ENCODE measurements around the gene MAD1L1. TPM values are rescaled to one million over a fixed set of nuclear protein-coding genes. Genes with fewer than 3 reads are reported as not detected.
A peak's percentile ranks its signal among the peaks of the same experiment; 100 is the strongest.

Gene MAD1L1
- total RNA-seq, 6 experiments from 2014 or later, result 15.1 to 37.4 (median 20.5) TPM

GRCh38 chr7:2028733-2029132 is 204.0 kb downstream of the MAD1L1 start:
- WGBS (ENCODE audit: insufficient coverage, low coverage, low lambda C conversion rate, missing lambda C conversion rate), result 98% methylated on average over 7 of the region's 7 CpGs
- intact Hi-C loops (cut with DNase I), result no loop called here
- no peaks in the 10 kb centered on the region for H3K27me3 ChIP-seq
- H3K36me3 ChIP-seq, result no peaks in the 10 kb centered on the region
- H3K27ac ChIP-seq, result no peak overlapping the region
- DNase-seq (peak in 1 of 3 donors; percentile 11), ATAC-seq (no peak)
- TF ChIP-seq, protein P1, sequence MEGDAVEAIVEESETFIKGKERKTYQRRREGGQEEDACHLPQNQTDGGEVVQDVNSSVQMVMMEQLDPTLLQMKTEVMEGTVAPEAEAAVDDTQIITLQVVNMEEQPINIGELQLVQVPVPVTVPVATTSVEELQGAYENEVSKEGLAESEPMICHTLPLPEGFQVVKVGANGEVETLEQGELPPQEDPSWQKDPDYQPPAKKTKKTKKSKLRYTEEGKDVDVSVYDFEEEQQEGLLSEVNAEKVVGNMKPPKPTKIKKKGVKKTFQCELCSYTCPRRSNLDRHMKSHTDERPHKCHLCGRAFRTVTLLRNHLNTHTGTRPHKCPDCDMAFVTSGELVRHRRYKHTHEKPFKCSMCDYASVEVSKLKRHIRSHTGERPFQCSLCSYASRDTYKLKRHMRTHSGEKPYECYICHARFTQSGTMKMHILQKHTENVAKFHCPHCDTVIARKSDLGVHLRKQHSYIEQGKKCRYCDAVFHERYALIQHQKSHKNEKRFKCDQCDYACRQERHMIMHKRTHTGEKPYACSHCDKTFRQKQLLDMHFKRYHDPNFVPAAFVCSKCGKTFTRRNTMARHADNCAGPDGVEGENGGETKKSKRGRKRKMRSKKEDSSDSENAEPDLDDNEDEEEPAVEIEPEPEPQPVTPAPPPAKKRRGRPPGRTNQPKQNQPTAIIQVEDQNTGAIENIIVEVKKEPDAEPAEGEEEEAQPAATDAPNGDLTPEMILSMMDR (IDR thresholded peaks at IDR 0.05), result no peak
- TF ChIP-seq POLR2A (IDR thresholded peaks at IDR 0.05), result no peak
- H3K9me3 ChIP-seq, result peaks cover 0 to 20% (median 0%) of the 10 kb centered on the region in 4 donors
- no peaks in the 10 kb centered on the region for H3K4me1 ChIP-seq
- H3K4me3 ChIP-seq, result no peak overlapping the region

GRCh38 chr7:2025188-2025587 is 207.6 kb downstream of the MAD1L1 start:
- Histone ChIP-seq H3K4me1 (no peaks in the 10 kb centered on the region), H3K4me3 (no peak overlapping the region), H3K36me3 (no peaks in the 10 kb centered on the region), H3K27me3 (no peaks in the 10 kb centered on the region), H3K27ac (no peak overlapping the region), H3K9me3 (peaks cover 0 to 20% (median 0%) of the 10 kb centered on the region in 4 donors)
- no peak for DNase-seq
- 100% methylated on average over 4 of the region's 4 CpGs for WGBS (ENCODE audit: insufficient coverage, low coverage, low lambda C conversion rate, missing lambda C conversion rate)
- no peak for ATAC-seq
- intact Hi-C loops (cut with DNase I), result no loop called here
- no peak for TF ChIP-seq POLR2A (IDR thresholded peaks at IDR 0.05)
- TF ChIP-seq, protein P1 (IDR thresholded peaks at IDR 0.05), result no peak

DNA sequence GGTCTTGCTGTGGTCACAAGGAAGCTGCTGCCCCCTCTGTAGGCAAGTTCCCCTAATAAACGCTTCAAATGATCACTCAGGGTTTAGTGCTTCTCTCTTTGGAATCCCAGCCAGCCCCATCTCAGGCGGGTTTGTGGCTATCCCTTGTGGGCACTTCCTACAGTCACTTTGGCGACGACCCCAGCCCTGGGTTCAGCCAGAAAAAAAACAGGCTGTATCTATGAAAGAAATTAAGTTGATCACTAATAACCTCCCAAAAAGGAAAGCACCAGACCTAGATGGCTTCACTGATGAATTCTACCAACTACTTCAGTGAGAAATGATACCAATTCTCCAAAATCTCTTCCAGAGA is 208.2 kb downstream of the MAD1L1 start:
- peak in 2 of 3 donors; percentile 14 to 31 for DNase-seq
- Histone ChIP-seq H3K4me1 (no peaks in the 10 kb centered on the region), H3K36me3 (no peaks in the 10 kb centered on the region), H3K27me3 (no peaks in the 10 kb centered on the region), H3K4me3 (no peak overlapping the region), H3K27ac (no peak overlapping the region), H3K9me3 (peaks cover 0 to 20% (median 0%) of the 10 kb centered on the region in 4 donors)
- 91% methylated on average over 4 of the region's 4 CpGs for WGBS (ENCODE audit: insufficient coverage, low coverage, low lambda C conversion rate, missing lambda C conversion rate)
- intact Hi-C loops (cut with DNase I), result no loop called here
- peak in 2 of 4 donors; percentile 14 to 18 for ATAC-seq
- no peak for TF ChIP-seq POLR2A (IDR thresholded peaks at IDR 0.05)
- TF ChIP-seq, protein P1 (IDR thresholded peaks at IDR 0.05), result no peak

DNA sequence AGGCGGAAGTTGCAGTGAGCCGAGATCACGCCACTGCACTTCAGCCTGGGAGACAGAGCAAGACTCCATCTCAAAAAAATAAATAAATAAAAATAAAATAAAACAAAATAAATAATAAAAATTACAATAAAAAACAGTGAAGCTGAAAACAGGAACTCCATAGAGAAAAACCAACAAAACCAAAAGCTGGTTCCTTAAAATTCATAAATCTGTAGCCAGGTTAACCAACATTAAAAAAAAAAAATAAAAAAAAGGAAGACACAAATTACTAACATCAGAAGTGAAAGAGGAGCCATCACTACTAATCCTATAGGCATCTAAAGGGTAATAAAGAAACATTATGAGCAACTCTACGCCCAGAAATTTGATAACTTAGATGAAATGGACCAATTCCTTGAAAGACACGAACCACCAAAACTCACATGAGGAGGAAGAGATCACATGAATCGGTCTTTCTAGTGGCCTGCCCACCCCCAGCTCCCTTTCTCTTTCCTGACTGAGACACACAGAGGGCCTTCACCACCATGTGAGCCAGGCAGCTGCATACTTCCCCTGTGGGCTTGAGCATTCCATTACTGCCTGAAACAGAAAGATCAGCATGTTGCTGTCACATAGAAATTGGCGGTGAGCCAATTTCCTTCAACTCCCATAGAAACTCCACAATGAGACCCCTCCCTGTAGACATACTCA is 208.7 kb downstream of the MAD1L1 start:
- Histone ChIP-seq H3K4me1 (no peaks in the 10 kb centered on the region), H3K9me3 (peaks cover 0 to 20% (median 0%) of the 10 kb centered on the region in 4 donors), H3K27me3 (no peaks in the 10 kb centered on the region), H3K4me3 (no peak overlapping the region), H3K36me3 (no peaks in the 10 kb centered on the region), H3K27ac (no peak overlapping the region)
- intact Hi-C loops (cut with DNase I), result no loop called here
- 97% methylated on average over 5 of the region's 7 CpGs for WGBS (ENCODE audit: insufficient coverage, low coverage, low lambda C conversion rate, missing lambda C conversion rate)
- TF ChIP-seq POLR2A (IDR thresholded peaks at IDR 0.05), result no peak
- TF ChIP-seq, protein P1 (IDR thresholded peaks at IDR 0.05), result no peak
- peak; percentile 38 to 60 (median 40) for ATAC-seq
- DNase-seq, result peak in 2 of 3 donors; percentile 22 to 51
